Myocyte (in vitro differentiated cells): ENCODE measurements around the gene CROCC2. TPM values are rescaled to one million over a fixed set of nuclear protein-coding genes. Genes with fewer than 3 reads are reported as not detected.

Experiments
- DNase-seq: peaks from one replicate; pipeline ENCODE4 v3.0.0-alpha.2; 2012; ENCODE audit warnings: low read depth
- total RNA-seq: library from RNA; depleted of rRNA; stranded (reverse); fragments of >200 nt; gene quantifications from 2 replicates; pipeline ENCODE4 v1.2.3, GENCODE V29; 2014

Gene CROCC2
- total RNA-seq, 1 donor from 2014 or later: not detected

- DNase-seq: no peak
Measured at GRCh38 chr2:240955306-240956170, 49.4 kb downstream of the CROCC2 start.

GRCh38 chr2:240956171-240956934 is 50.2 kb downstream of the CROCC2 start:
- no peak for DNase-seq

GRCh38 chr2:240956935-240957655 is 51.0 kb downstream of the CROCC2 start:
- DNase-seq: no peak

GRCh38 chr2:240957656-240958365 is 51.7 kb downstream of the CROCC2 start:
- DNase-seq: no peak

GRCh38 chr2:240958366-240959213 is 52.5 kb downstream of the CROCC2 start:
- no peak for DNase-seq

GRCh38 chr2:240959214-240959940 is 53.2 kb downstream of the CROCC2 start:
- DNase-seq: no peak

GRCh38 chr2:240959941-240960308 is 53.8 kb downstream of the CROCC2 start:
- DNase-seq: no peak

- no peak for DNase-seq
Measured at GRCh38 chr2:240960309-240960970, 54.3 kb downstream of the CROCC2 start.

- DNase-seq: no peak
Measured at GRCh38 chr2:240960971-240961876, 55.1 kb downstream of the CROCC2 start.

- no peak for DNase-seq
Measured at GRCh38 chr2:240961910-240962299, 55.8 kb downstream of the CROCC2 start.

GRCh38 chr2:240962300-240963064 is 56.3 kb downstream of the CROCC2 start:
- DNase-seq: no peak

- no peak for DNase-seq
Measured at GRCh38 chr2:240963065-240963867, 57.1 kb downstream of the CROCC2 start.

- no peak for DNase-seq
Measured at GRCh38 chr2:240963868-240964703, 58.0 kb downstream of the CROCC2 start.

- no peak for DNase-seq
Measured at GRCh38 chr2:240964704-240965295, 58.7 kb downstream of the CROCC2 start.
